HuH-7.5 (cell line): ENCODE measurements around the gene ADAMTS13.

Source experiments
- DNase-seq: peaks from one replicate; pipeline ENCODE4 v3.0.0; 2011; ENCODE audit warnings: low spot score

ADAMTS13 gene

GRCh38 chr9:133454943-133455673 is 32.9 kb downstream of the ADAMTS13 start:
- no peak for DNase-seq

- no peak for DNase-seq
Observed at GRCh38 chr9:133455936-133456335, 33.8 kb downstream of the ADAMTS13 start.

DNA sequence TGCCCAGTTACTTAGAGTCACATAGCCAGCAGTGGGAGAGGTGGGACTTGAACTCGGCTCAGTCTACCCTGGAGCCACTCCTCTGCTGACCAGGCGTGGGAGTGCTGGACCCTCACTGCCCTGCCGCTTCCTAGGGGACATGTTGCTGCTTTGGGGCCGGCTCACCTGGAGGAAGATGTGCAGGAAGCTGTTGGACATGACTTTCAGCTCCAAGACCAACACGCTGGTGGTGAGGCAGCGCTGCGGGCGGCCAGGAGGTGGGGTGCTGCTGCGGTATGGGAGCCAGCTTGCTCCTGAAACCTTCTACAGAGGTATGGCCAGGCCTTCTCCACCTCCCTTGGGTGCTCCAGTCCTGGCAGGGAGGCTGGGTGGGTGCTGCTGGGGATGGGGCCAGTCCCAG is 34.2 kb downstream of the ADAMTS13 start:
- DNase-seq, result no peak

DNA sequence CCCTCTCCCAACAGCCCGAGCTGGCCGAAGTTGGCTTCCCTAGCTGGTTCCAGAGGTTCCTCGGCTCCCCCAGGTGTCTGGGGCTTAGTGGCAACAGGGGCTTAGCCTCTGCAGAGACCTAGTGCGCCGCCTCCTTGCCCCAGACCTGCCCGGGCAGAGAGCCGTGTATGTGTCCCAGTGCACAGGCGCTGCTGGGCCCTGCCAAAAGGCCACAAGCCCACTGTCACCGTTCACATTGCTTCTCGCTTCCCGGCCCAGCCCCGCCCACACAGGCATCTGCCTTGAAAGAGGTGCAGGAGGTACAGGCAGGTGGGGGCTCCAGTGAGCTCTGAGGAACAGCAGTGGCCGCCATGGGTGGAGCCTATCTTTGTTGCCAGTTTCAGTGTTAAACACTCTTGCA is 35.1 kb downstream of the ADAMTS13 start:
- DNase-seq, result no peak

DNA sequence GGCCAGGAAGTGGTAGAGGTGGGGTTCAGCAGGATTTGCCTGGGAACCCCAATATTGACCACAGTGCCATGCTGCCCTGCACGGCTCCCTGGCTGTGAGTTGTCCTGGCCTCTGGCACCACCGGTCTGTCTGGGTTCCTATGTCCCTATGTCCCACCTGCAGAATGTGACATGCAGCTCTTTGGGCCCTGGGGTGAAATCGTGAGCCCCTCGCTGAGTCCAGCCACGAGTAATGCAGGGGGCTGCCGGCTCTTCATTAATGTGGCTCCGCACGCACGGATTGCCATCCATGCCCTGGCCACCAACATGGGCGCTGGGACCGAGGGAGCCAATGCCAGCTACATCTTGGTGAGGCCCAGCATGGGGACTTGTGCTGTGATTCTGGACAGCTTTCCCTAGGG is 35.6 kb downstream of the ADAMTS13 start:
- no peak for DNase-seq

DNA sequence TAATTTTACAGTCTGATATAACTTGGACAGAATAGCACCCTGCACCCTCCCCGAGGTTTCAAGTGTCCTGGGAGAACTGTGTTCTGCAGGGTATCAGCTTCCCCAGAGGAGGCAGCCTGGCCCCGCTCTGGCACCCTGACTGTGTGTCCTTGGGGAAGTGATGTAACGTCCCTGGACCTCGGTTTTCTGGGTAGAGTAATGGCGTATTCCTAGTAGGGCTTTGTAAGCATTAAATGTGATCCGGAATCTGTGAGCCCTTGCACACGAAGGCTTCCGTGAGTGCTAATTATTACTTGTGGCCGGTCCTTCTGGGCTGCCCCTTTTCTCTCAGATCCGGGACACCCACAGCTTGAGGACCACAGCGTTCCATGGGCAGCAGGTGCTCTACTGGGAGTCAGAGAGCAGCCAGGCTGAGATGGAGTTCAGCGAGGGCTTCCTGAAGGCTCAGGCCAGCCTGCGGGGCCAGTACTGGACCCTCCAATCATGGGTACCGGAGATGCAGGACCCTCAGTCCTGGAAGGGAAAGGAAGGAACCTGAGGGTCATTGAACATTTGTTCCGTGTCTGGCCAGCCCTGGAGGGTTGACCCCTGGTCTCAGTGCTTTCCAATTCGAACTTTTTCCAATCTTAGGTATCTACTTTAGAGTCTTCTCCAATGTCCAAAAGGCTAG is 36.6 kb downstream of the ADAMTS13 start:
- peak; percentile 43 for DNase-seq

GRCh38 chr9:133459476-133460404 is 37.6 kb downstream of the ADAMTS13 start, which contains the start of gene CACFD1:
CACFD1 (plus strand) TSS chr9:133459978; CDS start chr9:133460067, 89 bp downstream.
- peak; percentile 98 for DNase-seq

GRCh38 chr9:133460405-133461175 is 38.4 kb downstream of the ADAMTS13 start:
- DNase-seq, result peak; percentile 97

DNA sequence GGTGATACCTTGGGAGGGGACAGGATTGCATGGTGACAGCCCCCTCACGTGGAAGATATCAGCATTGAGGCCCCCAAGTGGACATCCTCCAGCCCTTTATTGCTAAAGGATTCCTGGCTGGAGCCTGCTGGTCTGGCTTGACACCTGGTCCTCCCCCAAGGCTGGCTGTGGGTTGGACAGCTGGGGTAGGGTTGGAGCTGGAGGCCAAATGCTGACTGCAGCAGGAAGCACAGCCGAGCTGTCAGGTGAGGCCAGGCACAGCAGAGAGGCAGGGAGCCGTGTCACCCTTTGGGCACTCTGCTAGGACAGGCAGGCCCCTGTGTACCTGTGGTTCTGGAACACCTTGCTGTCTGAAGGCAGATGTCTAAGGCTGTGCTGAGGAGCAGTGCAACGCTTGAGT is 39.8 kb downstream of the ADAMTS13 start:
- no peak for DNase-seq

- DNase-seq, result no peak
Observed at GRCh38 chr9:133463234-133463863, 41.2 kb downstream of the ADAMTS13 start.

DNA sequence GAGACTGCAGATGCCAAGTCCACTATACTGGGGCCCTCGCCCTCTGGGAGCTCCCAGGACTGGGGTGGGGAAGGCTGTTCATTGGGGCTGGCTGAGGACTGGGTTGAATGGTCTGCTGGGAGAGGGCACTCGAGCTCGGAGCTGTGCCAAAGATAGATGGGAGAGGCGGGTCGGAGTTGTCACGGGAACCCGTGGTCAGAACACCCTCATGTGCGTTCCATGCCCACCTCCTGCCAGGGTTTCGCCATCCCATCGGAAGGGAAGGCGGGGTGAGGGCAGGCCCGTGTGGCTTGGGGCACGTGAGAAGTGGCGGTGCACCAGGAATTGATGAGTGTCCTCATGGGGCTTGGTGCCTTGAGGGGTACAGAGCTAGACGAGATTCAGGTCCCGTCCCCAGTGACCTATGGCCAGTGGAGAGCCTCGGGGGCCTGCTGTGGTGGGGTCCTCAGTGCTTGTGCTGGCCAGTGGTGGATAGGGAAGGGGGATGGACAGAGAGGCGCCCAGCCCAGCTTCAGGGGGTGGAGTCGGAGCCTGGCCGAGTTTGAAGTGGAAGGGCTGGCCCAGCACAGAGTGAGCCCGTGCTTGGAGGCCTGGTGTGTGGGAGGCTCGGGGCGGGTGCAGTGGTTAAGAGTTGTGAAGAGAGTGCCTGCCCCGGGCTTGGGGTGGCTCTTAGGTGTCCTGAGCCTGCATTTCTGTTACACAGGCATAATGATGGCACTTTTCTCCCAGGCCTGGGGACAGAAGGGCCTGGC is 41.9 kb downstream of the ADAMTS13 start:
- no peak for DNase-seq

GRCh38 chr9:133464638-133465037 is 42.5 kb downstream of the ADAMTS13 start:
- no peak for DNase-seq

DNA sequence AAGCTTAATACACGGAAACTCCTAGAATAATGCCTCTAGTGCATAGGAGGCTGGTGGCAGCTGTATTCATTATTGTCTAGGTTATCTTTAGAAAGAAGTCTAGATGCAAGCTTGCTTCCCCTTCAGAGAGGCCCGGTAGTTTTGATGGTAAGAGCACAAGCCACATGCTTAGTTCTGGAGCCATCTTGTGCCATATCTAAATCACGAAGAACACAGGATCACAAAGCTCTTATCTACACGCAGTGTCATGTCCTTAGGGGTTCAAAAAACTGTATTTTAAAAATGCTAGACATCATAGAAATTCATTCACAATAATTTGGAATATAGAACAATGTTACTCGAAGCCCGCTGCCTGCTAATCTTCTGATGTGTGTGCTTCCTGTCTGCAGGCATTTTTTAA is 43.8 kb downstream of the ADAMTS13 start:
- DNase-seq, result no peak

- no peak for DNase-seq
Observed at GRCh38 chr9:133467101-133467500, 44.9 kb downstream of the ADAMTS13 start.

- no peak for DNase-seq
Observed at GRCh38 chr9:133468374-133468773, 46.2 kb downstream of the ADAMTS13 start.

DNA sequence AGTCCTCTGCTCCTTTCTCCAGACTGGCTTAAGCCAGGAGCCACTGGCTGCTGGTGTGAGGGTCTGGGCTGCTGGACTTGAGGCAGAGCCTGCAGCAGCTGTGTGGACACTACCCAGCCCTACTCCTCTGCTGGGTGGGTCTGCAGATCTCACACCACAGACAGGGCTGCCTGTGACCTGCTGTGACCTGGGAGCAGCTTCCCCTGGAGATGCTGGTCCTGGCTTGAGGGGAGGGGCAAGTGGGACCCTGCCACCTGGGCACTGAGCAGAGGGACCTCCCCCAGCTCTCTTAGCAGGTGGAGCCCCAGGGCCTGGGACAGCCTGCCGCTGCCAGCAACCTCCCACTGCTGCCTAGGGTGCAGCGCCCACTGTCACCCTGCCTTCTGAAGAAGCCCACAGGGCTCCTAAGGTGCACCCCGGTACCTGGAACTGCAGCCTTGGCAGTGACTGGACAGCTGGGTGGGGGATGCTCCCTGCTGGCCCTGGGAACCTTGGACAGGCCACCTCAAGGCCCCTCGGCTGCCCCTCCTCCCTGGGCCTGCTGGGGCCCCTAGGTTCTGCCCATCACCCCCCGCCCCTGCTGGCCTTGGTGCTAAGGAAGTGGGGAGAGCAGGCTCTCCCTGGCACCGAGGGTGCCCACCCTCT is 46.7 kb downstream of the ADAMTS13 start:
- no peak for DNase-seq

- no peak for DNase-seq
Observed at GRCh38 chr9:133470427-133470924, 48.3 kb downstream of the ADAMTS13 start.

DNA sequence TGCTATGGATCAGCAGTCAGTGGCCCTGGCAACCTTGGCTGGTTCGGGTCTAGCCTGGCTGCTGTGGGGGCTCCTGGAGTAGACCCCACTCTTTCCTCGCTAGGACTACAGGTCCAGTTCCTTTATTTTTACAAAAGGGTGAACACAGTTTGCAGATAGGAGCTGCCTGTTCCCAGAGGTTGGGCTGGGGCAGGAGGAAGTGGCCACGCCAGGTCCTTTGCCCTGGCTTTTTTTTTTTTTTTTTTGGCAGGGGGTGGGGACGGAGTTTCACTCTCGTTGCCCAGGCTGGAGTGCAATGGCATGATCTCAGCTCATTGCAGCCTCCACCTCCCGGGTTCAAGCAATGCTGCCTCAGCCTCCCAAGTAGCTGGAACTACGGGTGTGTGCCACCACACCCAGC is 48.8 kb downstream of the ADAMTS13 start:
- no peak for DNase-seq

- DNase-seq, result no peak
Observed at GRCh38 chr9:133471551-133472276, 49.5 kb downstream of the ADAMTS13 start.
